Calu3 (cell line): ENCODE results near the gene TMIGD1. TPM values are rescaled to one million over a fixed set of nuclear protein-coding genes. Genes with fewer than 3 reads are reported as not detected.

Experiments used
- BruUV-seq: library from RNA; stranded (reverse); fragments of 400-500 nt; replicated peaks from 2 replicates; lab custom pipeline; 2021; lab: Mats Ljungman, UMichigan
- CTCF ChIA-PET: fragments of 300-600 bp; sonication (Branson Sonifier 250); formaldehyde crosslinking; loops from one replicate; lab custom pipeline; 2022; ENCODE audit warnings: antibody characterized with exemption; lab: Charles Lee
- DNase-seq: peaks from one replicate; pipeline ENCODE4 v3.0.0; 2022
- H3K27ac Mint-ChIP-seq: one replicate; pipeline ENCODE4 v1.8.0; 2022; ENCODE audit warnings: mixed read lengths; ENCODE audit not compliant: unreplicated experiment
- H3K27me3 Mint-ChIP-seq: one replicate; pipeline ENCODE4 v1.8.0; 2022; ENCODE audit warnings: mixed read lengths; ENCODE audit not compliant: unreplicated experiment
- H3K36me3 Mint-ChIP-seq: one replicate; pipeline ENCODE4 v1.8.0; 2022; ENCODE audit warnings: mild to moderate bottlenecking, moderate library complexity, mixed read lengths; ENCODE audit not compliant: insufficient read depth, unreplicated experiment
- H3K4me1 Mint-ChIP-seq: one replicate; pipeline ENCODE4 v1.8.0; 2022; ENCODE audit warnings: mild to moderate bottlenecking, low read depth, mixed read lengths; ENCODE audit not compliant: unreplicated experiment
- H3K4me3 Mint-ChIP-seq: one replicate; pipeline ENCODE4 v1.8.0; 2022; ENCODE audit warnings: mild to moderate bottlenecking, low read depth, moderate library complexity, mixed read lengths; ENCODE audit not compliant: unreplicated experiment
- H3K9me3 Mint-ChIP-seq: one replicate; pipeline ENCODE4 v1.8.0; 2022; ENCODE audit warnings: low read depth, mixed read lengths; ENCODE audit not compliant: unreplicated experiment
- CTCF ChIP-seq: fragments of 200-600 bp; IDR thresholded peaks from one replicate; pipeline ENCODE4 v1.8.0; 2022; ENCODE audit warnings: antibody characterized with exemption; ENCODE audit not compliant: unreplicated experiment
- intact Hi-C: fragments of 100-400 bp; cut with micrococcal nuclease; formaldehyde crosslinking; loops from one replicate; pipeline ENCODE4 v1.10.0; 2022; ENCODE audit not compliant: unreplicated experiment
- total RNA-seq: library from RNA; stranded (reverse); gene quantifications from 2 replicates; pipeline ENCODE4 v1.2.3, GENCODE V29; 2022

The TMIGD1 gene
- total RNA-seq, 1 experiment from 2014 or later, result not detected

DNA sequence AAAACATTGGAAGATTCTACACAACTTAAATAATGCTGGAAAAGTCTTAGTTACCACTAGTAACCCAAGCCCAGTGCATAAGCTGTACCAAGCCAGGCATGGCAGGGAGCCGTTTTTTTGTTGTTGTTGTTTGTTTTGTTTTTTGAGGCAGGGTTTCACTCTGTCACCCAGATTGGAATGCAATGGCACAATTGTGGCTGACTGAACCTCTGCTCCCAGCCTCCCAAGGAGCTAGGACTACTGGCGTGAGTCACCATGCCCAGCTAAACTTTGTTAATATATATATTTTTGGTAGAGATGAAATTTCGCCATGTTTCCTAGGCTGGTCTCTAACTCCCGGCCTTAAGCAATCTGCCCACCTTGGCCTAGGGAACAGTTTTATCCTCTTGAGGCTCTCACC, 564 bp upstream of the TMIGD1 start:
- no peak for TF ChIP-seq CTCF
- intact Hi-C loops, result no loop called here
- Mint-ChIP-seq H3K4me3 (no peak overlapping the region), H3K27me3 (no peaks in the 10 kb centered on the region), H3K27ac (no peak overlapping the region), H3K36me3 (no peaks in the 10 kb centered on the region), H3K4me1 (peaks cover 6% of the 10 kb centered on the region), H3K9me3 (no peaks in the 10 kb centered on the region)
- no TSS peak for BruUV-seq
- CTCF ChIA-PET, result interaction anchor here (1.1 kb wide), 1 partner anchor 11 kb away, joined by 7 read pairs; no protein-coding TSS in a partner anchor
- no peak for DNase-seq

- intact Hi-C loops, result no loop called here
- Mint-ChIP-seq H3K27ac (no peak overlapping the region), H3K36me3 (no peaks in the 10 kb centered on the region), H3K27me3 (no peaks in the 10 kb centered on the region), H3K4me1 (peaks cover 6% of the 10 kb centered on the region), H3K9me3 (no peaks in the 10 kb centered on the region), H3K4me3 (no peak overlapping the region)
- CTCF ChIA-PET, result interaction anchor here (0.6 kb wide), 1 partner anchor 26 kb away, joined by 3 read pairs; no protein-coding TSS in a partner anchor
- TF ChIP-seq CTCF, result no peak
- no TSS peak for BruUV-seq
- no peak for DNase-seq
Measured at GRCh38 chr17:30332057-30332542, 1.8 kb downstream of the TMIGD1 start.

DNA sequence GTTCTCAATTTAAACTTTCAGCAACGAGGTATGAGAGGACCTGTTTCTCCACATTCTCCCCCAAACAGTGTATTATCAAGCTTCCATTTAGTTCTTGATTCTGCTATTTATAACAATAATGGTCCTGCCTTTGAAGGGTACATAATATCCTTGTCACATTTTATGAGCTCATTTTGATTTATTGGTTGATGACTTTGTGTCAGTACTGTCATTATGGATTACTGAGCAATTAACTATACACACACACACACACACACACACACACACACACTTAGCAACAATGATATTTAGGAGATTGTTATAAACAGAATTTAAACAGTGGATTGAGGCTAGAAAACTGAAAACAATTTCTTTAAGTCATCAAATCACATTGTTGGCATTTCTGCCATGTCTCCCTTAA, 7.0 kb downstream of the TMIGD1 start:
- TF ChIP-seq CTCF, result no peak
- no peaks in the 10 kb centered on the region for H3K36me3 Mint-ChIP-seq
- intact Hi-C loops, result no loop called here
- CTCF ChIA-PET, result interaction anchor here (0.7 to 1.4 kb wide), 3 partner anchors 10 to 43 kb away, joined by 3 to 6 read pairs (median 3); no protein-coding TSS in a partner anchor
- peaks cover 8% of the 10 kb centered on the region for H3K27me3 Mint-ChIP-seq
- peaks cover 13% of the 10 kb centered on the region for H3K4me1 Mint-ChIP-seq
- no peak overlapping the region for H3K4me3 Mint-ChIP-seq
- no peak for DNase-seq
- no TSS peak for BruUV-seq
- no peaks in the 10 kb centered on the region for H3K9me3 Mint-ChIP-seq
- H3K27ac Mint-ChIP-seq, result no peak overlapping the region

GRCh38 chr17:30324723-30325122, 9.1 kb downstream of the TMIGD1 start:
- no peak overlapping the region for H3K27ac Mint-ChIP-seq
- H3K4me1 Mint-ChIP-seq, result peaks cover 21% of the 10 kb centered on the region
- no peaks in the 10 kb centered on the region for H3K36me3 Mint-ChIP-seq
- no peak for DNase-seq
- H3K27me3 Mint-ChIP-seq, result peaks cover 8% of the 10 kb centered on the region
- CTCF ChIA-PET, result no interaction called here
- no peak overlapping the region for H3K4me3 Mint-ChIP-seq
- no peaks in the 10 kb centered on the region for H3K9me3 Mint-ChIP-seq
- intact Hi-C loops, result no loop called here
- no TSS peak for BruUV-seq
- TF ChIP-seq CTCF, result no peak
